Stimulated activated CD4-positive, alpha-beta T cell treated with anti-CD3 and anti-CD28 coated beads, Interleukin-12 subunit alpha, Interleukin-12 subunit beta, amount 100 ng/mL, for 24 hours (primary cell): ENCODE data around the gene XCL1.
"Not testable (repeated sequence)": the region's sequence is repeated elsewhere in the genome, so short reads cannot be mapped to it uniquely, and the experiment has no call there.

ENCODE experiments used
- DNase-seq, 2 experiments: peaks; one replicate each; pipeline ENCODE4 v3.0.0-alpha.2; 2020; ENCODE audit warnings: low read depth in 2 of 2

XCL1 gene

DNA sequence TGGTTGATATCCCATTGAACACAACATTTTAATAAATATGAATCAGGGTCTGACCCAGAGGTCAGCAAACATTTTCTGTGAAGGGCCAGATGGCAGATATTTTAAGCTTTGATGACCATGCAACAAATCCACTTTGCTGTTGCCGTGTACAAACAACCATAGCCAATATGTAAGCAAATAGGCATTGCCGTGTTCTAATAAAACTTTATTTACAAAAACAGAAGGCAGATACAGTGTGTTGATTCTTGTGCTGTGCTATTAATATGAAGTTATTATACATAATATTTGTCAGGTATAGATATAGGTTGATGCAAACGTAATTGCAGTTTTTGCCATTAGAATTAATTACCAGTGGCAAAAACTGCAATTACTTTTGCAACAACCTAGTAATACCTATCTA is 8.8 kb upstream of the XCL1 start:
- DNase-seq = no peak

DNA sequence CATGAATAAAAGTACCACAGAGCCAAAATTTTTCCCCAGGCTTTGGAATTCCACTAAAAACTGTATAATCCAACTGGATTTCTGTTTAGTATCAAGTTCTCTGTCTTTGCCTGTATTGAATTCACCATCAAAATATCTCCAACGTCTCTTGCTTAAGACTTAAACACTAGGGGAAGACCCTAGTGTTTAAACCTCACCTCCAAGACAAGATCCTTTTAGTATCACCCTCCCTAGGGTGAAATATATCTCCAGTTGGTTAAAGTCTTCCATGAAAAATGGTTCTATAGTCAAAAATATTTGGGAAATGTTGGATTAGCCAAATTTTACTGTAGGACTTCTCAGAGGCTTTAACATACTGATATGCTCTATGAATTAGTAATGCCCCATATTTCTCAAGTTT is 8.1 kb upstream of the XCL1 start:
- no peak for DNase-seq

DNA sequence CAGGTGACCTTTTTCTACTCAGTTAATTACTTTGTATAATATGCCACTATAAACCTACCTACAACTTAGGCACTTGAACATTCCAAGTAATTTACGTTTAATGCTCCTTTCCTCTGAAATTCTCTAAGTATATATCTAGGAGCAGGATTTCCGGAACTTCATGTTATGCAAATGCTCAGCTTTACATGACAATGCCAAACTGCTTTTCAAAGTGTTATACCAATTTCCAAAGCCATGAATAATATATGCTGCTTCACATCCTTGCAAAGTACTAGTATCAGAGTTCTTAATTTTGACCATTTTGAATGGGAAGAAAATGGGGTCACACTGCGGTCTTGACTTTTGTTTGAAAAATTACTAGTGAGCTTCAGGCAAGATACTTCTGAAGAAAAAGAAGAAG is 5.8 kb upstream of the XCL1 start:
- DNase-seq = no peak

DNA sequence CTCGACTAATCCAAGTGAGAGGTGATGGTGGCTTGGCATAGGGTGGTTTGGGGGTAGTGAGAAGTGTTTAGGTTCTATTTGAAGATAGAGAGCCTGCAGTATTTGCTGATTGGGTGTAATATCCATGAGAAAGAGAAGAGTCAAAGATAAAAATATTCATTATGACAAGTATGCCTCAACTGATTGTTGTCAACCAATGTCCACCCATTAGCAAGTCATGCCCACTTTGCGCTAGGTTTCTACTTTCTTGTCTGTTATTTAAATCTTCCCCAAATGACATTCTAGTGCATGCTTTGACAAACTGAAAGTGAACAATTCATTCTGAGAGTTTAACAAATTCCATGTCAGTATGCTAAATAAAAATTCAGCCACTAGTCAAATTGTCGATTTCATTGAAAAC is 3.8 kb upstream of the XCL1 start:
- no peak for DNase-seq

DNA sequence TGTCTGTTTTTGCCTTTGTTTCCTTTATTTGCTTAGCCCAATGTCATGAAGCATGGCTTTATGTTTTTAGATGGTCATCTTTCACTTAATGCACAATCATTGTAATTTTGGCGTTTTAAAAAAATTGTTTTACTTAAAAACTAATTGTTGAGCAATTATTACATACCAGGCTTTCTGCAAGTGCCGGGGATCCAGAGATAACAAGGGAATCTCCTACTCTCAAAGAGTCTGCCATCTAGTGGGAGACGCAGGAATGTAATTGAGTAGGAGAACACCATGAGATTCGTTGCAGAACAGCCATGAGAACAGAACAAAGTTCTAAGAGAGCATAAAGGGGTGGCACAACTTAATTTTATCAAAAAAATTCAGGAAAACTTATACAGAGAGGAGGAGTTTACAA is 2.2 kb upstream of the XCL1 start:
- not testable (repeated sequence) for DNase-seq

DNA sequence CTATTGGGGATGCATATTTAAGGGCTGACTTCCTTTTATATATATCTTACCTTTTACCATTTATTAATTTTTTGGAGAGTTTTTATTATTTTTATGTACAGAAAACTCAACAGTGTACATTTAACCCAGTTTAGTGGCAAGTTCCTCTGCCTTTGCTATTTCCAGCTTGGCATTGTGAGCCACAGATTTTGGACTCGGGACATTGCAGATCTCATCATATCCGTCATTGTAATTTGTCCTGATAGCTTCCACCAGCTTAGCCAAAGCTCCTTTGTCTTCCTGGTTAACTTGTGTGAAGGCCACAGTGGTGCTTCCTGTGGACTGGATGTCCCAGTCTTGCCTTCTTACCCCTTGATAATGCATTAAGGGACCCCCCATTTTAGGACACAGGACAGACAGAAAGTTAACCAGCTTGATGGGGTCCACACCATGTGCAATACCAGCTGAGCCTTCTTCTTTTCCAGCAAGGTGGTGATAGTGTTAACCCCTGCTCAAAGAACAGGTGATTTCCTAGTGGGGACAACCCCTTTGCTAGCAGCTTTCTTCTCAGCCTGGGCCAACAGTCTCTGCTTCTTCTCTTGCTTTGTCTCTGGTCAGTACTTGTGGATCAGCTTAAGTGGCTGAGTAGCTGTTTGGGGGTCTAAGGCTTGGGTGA is 2.3 kb downstream of the XCL1 start:
- DNase-seq = not testable (repeated sequence)

DNA sequence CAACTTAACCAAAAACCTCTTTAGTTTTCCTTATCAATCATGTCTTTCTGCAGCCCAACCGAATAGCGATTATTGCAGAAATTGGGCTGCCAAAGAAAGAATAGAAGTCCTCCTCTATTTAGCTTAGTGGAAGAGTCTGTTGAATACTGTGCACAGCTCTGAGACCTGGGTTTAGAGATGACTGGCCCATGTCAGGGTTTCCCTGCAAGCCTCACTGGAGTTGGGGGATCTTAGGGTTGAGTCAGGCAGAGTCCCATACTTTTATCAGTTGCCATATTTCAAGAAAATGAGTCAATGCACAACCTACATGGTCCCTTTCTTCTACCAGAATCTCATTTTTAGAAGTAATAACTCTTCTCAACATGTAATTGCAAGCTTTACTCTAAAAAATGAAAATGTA is 3.9 kb downstream of the XCL1 start:
- DNase-seq = not testable (repeated sequence)

DNA sequence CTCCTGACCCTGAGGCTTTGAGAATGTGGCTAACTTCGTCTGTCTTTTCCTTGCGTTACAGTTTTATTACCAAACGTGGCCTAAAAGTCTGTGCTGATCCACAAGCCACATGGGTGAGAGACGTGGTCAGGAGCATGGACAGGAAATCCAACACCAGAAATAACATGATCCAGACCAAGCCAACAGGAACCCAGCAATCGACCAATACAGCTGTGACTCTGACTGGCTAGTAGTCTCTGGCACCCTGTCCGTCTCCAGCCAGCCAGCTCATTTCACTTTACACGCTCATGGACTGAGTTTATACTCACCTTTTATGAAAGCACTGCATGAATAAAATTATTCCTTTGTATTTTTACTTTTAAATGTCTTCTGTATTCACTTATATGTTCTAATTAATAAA is 4.6 kb downstream of the XCL1 start:
- not testable (repeated sequence) for DNase-seq

DNA sequence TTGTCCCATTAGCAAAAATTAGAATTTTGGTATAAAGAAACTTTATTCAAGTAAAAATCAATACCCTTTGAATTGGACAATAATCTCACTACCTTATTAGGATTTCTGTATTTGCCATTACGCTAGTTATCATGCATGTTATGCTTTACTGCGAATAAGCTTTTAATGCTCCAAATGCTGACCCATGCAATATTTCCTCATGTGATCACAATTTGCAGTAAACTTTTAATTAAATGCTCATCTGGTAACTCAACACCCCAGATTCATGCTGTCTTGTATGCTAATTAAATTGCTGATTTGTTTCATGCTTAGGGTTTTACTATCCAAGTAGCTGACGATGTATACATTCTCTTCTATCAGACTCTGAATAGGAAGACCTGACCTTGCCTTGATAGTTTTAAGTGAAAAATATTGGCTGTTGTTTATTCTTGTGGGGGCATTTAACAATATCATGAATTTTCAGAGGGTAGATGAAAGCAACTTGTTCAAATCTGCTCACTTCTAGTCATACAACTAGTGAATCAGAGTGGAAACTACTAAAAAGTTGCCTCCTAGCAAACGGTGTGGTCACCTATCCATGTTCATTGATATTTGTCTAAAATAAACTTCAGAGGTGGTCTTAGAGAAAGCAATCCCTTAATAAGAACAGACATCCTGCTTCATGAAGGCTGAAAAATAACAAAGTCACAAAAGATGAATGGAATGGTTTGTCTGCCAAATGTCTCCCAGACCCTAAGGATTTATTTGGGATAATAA is 5.6 kb downstream of the XCL1 start:
- no peak for DNase-seq

DNA sequence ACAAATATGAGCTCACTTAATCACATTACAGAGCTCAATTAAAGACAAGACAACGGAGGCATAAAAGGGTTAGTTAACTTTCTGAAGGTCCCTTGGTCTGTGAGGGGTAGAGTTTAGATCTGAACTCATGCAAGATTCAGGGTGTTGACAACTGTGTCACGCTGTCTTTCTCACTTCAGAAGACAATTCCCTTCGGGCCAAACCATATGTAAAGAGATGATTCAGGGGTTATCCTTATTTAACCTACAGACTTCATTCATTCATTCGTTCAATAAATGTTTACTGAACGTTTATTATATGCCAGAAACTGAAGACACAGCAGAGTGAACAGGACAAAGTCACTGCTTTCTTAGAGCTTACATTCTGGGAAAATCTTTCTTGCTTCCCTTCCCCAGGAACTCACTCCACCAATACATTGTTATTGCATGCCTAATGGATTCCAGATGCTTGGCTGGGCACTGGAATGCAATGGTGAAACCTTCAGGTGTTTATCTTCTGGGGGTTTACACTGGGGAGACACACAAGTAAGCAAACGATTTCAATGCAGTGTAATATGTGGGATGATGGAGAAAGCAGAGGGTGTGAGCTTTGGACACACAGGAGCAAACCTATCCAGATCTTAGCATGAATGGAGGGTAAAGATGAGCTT is 6.4 kb downstream of the XCL1 start:
- no peak for DNase-seq

DNA sequence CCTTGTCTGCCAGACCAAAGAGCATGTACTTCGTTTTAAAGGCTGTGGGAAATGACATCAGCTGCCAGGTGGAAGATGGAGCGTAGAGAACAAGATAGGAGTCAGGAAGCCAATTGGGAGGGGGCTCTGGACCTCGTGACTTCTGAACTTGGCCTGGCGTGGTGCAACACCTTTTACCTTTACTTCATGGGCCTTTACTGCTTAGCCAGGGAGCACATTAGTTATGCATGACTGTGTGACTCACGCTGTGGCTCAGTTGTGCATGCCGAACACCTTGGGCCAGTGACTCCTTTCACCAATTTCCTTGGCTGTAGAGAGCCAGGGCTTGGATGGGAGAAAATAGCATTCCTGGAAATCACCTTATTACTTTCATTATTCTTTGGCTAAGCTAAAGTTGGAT is 7.2 kb downstream of the XCL1 start:
- DNase-seq = no peak

DNA sequence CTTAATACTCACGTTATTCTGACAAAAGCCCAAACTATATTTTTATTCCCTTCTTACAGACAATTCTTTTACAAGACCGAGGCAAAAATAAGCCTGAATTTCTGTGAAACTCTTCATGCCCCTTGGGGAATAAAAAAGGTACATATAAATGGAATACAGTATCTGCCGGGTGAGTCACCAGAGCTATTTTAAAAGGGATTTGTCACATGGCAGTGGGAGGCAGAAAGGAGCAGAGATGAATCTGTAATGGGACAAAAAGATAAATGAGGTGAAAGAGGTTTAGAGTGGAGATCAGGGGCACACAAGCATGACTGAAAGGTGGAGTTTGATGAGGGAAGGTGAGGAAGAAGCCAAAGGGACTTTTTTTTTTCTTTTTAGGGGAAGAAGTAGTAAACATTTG is 8.8 kb downstream of the XCL1 start:
- no peak for DNase-seq

DNA sequence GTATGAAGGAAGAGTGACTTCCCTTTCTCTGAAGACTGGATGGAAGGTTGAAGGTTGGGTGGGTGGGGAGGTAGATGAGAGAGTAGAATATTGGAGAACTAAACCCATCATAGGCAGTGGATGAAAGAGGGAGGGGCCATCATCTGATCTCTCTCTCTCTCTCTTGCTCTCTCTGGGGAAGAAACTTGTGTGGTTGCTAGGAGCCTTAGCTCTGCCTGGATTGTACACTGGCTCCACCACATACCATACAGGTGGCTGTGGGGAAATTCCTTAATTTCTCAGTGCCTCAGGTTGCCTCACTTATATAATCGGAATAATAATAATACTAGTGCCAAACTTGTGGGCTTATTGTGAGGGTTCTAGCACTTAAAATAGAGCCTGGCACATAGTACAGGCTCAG is 9.5 kb downstream of the XCL1 start:
- DNase-seq = no peak

DNA sequence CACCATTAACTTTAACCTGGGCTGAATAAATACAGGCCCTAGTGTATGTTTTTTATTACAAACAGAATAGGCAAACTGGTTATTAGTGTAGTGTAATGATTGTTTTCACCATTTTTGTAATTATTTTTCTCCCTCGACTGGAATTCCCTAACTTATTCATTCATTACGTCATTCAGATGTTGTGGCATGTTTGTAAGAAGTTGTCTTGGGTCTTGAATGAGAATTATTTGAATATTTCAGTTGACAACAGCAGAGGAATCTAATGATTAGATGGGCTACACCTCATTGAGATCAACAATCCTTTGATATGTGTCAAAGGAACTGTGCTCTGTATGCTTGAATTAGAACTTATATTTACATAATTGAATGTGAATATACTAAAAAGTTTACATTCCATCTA is 12.8 kb downstream of the XCL1 start:
- DNase-seq = no peak

DNA sequence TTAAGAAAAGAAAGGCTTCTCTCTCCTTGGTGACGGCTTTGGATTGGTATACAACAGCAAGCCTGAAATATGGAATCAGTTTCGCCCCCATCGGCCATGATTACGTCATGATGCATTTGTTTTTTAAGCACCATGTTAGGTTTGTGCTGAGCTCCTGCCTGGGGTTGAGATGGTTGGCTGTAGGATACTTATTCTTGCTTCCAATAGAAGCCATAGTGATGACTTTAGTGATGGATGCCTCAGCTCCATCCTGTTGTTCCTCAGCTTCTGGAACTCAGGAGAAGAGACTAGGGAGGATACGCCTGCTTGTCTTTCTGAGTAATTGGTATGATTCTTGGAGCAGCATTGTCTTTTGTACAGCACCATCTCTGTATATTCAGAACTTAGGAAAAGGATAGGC is 14.7 kb downstream of the XCL1 start:
- DNase-seq = no peak

DNA sequence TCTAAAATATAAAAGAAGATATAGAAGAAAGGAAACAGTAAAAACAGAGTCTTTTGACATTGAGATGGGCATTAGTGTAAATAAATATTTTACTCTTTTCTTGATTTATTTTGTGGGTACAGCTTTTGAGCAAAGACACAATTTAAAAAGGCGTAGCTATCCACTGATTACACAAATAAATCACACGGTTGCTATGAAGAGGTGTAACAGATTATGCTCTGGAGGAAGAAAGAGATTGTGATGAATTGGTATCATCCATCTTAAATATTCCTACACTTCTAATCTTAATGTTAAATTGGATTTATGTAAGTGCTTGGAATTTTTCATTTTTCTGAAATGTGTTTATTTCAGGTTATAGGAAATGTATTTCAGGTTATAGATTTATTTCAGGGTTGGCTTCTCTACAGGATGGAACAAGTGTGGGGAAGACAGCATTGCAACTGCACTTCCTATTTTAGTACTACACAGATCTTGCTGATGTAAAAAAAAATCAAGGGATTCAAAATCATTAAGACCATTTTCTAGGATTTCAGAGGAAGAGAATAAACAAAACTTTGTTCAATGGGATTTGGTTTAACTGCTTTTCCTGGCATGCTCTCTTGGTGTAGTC is 15.3 kb downstream of the XCL1 start:
- no peak for DNase-seq

DNA sequence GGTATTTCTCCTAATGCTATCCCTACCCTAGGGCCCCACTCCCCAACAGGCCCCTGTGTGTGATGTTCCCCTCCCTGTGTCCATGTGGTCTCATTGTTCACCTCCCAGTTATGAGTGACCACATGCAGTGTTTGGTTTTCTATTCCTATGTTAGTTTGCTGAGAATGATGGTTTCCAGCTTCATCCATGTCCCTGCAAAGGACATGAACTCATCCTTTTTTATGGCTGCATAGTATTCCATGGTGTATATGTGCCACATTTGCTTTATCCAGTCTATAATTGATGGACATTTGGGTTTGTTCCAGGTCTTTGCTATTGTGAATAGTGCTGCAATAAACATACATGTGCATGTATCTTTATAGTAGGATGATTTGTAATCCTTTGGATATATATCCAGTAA is 19.0 kb downstream of the XCL1 start:
- DNase-seq = not testable (repeated sequence)

DNA sequence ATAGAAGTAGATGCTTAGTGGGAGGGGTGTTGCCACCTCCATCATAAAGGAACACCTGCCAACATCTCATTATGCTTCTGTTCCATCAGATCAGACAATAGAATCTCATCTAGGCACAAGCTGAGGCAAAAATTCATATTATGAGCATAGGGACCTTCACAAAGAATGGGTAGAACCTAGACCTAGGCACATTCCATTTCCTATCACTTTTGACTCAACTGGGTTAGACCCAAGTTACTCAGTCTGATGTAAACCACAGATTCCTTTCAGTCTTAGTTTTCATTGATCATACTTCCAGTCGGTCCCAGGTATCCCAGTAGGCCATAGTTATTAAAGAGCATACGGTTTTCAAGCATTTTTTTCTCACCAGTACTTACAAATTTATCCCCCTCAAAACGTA is 21.7 kb downstream of the XCL1 start:
- no peak for DNase-seq

DNA sequence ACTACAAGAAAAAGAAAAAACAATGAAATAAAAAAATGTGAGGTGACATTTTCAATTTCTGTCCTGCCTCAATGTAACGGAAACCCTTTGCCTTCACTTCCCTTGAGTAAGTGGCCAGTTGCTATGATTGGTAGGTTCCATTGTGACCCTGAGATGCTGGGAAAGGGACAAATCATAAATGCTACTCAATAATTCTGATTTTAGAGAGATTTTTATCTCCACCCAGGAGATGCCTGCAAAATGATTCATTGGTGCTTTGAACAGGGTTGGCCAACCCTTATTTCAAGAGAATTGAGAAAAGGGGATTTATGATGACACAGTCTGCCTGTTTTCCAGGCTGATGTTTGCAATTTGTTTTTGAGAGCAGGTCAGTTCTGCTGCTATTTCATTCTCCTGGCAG is 22.5 kb downstream of the XCL1 start:
- no peak for DNase-seq

DNA sequence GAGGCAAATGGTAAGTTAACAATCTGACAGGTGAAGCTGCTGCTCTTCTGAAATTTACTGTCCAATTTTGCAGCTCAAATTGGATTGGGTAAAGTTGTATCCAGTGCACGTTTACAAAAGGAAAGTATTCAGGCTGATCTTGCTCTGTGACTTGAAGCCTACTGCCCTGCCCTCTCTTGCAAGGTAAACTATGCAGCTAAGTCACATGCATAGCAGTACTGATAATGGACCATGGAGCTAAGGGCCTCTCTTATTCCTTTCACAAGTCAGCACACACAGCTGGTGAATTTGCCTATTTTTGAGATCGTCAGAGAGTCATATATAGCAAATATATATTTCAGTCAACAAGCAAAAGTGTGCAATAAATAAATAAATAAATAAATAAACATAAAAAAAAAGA is 23.2 kb downstream of the XCL1 start:
- DNase-seq = no peak

DNA sequence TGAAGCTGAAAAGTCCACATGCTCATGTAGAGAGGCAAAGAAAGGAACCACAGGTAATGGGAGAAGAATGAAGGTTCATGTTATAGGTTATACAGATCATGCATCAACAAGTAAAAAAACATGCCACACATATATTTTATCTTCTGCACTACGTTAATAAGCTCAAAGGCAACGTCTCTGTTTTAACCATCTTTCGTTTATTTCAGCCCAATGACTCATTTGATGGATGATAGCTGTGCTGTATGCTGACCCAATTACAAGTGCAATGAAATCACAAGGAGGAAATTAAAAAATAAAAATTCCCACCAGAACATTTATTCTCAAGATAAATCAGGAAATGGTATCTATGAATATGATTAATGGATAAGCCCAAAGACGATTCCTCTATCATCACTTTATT is 24.6 kb downstream of the XCL1 start:
- no peak for DNase-seq

DNA sequence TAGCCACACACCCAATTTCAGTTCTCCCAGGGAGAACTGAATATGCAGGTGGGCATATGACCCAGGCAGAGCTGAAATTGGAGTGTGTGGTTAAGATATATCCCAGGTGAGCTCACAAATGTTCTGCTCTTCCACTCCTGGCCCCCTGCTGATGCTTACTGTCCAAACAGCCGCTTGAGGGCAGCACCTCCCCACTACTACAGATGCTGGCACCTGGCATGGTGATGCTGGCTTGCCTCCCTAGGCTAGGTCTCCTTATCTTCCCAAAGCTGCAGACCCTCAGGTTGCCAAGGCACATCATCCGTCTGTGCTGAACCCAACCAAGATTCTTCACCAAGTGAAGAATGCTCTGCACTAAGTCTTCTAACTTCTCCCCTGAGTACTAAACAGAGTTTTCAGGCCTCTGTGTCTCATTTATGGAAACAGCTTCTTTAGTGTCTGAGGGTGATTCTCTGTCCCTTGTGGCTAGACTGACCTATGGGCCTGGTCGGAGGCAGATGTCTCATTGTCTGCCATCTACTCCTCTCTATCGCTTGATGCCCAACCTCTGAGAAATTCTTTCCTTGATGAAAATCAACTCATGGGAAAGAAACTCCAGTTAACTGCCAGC is 27.2 kb downstream of the XCL1 start:
- peak; percentile 43 to 64 for DNase-seq
